GM19238 (cell line): ENCODE measurements around the gene STOX2.
"Not testable (repeated sequence)": the region's sequence is repeated elsewhere in the genome, so short reads cannot be mapped to it uniquely, and the experiment has no call there.

Experiments
- DNase-seq: peaks from one replicate; pipeline ENCODE4 v3.0.0; 2011; ENCODE audit warnings: low spot score; ENCODE audit not compliant: insufficient read length

STOX2 gene

DNA sequence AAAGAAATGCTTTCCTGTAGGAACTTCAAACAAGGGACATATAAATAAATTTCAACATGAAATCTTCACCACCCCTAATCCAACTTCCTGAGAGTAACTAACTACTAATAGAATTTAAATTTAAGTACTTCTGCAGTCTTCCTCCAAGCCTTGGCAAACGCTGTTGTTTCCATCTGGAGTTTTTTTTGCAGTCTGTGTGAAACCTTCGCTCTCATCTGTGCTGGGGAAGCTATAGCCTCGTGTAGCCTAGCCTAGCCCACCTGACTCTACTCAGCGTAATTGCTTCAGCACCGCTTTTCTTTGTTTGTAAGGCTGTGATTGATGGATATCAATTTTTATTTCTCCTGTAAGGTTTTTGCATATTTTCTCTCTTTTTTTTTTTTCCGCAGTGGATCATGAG is 30.9 kb downstream of the STOX2 start:
- DNase-seq = no peak

DNA sequence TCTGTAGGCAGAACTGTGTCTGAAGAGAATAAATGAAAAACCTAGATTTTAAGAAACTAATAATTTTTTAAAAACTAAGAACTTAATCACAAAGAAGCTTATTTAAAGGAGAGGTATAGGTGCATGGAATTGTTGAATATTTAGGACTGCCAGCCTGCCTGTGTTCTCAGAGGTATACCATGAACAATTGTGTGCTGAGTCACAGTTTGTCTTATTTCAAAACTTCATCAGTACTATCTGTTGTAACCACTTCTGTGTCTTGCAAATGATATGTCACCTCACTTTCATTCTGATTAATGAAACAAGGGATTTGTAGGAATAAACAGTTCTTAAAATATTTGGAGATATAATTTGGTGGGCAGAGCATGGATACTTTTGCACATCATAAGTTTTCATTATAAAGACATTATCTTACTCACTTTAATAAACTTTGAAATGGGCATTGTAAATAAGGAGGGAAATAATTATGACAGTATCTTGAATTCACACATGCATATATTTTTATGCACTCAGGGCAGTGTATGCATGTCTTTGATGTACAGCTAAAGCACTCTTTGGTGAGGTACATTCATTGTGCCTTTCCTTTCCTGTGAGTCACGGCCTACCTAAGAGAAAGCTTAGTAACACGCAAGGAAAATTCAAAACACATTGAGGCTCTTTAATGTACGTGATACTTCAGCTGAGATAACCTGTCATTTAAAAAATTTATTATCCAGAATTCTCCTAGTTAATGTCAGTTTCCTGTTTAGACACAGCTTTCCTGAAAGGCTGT is 31.7 kb downstream of the STOX2 start:
- DNase-seq = no peak

GRCh38 chr4:183940864-183941263 is 35.8 kb downstream of the STOX2 start:
- no peak for DNase-seq

DNA sequence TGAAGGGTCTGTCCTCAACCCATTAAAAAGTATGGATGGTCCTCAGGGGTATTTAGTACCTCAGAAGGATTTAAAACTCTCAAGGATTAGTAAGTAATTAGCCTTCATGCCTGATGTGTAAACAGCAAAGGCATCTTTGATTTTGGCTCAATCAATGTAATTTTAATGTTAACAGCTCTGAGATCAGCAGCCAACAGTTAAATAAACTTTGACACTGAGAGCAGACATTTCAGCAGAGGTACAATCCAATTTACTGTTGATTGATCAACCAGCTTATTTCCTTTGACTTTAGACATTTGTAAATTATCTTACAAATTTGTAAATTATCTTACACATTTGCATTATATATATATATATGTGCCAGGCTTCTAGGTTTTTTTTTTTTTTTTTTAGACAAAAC is 36.9 kb downstream of the STOX2 start:
- no peak for DNase-seq

- no peak for DNase-seq
Measured at GRCh38 chr4:183945741-183946140, 40.6 kb downstream of the STOX2 start.

DNA sequence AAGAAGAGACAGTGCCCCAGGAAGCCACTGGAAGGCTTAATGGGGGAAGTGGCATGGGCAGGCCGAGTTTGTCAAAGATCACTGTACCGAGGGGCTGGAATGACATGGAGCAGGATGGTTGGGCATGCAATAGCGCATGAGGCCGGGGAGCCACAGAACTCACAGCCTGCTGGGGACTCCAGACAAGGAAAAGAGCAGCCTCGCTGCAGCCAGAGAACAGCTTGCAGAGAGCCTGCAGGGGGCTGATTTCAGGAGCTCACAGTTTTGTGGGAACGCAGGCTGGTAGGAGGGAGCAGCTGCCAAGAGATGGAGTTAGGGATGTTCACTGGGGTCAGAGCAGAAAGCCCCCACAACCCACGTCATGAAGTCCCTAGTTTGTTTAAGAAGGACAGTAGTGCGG is 45.4 kb downstream of the STOX2 start:
- no peak for DNase-seq

DNA sequence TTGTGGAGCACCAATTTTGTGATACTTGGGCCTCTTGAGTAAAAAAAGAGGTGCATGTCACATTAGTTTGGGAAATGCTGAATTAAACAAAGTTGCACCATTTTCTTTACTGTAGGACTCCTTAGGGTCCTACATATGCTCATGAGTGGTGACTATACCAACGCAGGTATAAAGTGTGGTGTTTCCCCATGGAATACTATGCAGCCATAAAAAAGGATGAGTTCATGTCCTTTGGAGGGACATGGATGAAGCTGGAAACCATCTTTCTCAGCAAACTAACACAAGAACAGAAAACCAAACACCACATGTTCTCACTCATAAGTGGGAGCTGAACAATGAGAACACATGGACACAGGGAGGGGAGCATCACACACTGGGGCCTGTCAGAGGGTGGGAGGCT is 47.5 kb downstream of the STOX2 start:
- DNase-seq = not testable (repeated sequence)

- DNase-seq = no peak
Measured at GRCh38 chr4:183959319-183960045, 54.4 kb downstream of the STOX2 start.

- no peak for DNase-seq
Measured at GRCh38 chr4:183960046-183960420, 54.9 kb downstream of the STOX2 start.

- DNase-seq = no peak
Measured at GRCh38 chr4:183960962-183961541, 55.9 kb downstream of the STOX2 start.

DNA sequence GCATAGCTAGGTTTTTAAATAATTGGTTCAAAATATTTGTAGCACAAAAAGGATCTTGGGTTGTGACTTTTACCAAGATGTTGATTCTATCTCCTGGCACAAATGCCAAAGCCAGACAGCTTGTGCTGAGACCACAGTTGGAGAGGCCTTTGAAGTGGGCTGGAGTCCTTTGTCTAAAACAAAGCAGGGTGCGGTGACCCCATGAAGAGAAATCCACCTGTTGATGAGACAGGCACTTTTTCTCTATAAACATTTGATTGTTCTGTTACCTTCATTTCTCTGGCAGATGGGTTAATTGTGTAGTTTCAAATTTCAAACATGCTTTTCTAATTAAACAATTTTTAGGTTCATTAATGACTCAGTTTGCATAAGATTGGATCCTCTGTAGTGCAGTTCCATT is 56.7 kb downstream of the STOX2 start:
- no peak for DNase-seq

DNA sequence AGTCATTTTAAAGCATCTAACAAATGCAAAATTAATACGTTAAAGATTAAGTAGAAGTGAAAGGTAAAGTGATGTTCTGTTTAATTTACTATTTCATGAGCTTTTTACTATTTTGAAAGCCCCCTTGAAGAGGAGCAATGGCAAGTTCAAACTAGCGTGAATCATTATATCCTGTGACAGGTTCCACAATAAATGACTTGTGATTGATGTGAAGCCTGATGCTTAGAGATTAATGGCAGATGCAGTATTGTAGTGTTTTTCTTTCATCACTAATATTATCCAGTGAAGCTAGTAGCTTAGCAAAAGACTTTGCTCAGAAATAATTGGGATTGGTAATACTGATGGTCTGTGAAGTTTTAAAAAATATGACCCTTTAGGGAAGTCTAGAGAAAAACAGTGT is 57.3 kb downstream of the STOX2 start:
- no peak for DNase-seq

DNA sequence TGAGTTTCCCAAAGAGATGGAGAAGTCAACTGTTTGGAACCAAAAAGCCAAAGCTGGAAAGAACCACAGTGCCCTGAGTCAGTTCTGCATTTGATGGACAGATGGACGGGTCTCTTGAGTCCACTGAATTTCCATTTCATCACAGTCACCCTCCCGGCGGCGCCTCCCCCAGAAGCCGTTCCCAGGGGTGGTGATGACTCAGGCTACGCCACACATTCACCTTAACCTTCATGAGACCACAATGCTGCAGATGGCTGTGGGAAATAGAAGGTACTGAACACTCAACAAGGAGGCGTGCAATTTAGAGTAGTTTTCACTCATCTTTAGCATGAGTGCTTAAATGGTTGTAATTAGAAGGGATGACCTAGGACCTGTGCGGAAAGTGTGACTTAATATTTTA is 61.3 kb downstream of the STOX2 start:
- DNase-seq = no peak

DNA sequence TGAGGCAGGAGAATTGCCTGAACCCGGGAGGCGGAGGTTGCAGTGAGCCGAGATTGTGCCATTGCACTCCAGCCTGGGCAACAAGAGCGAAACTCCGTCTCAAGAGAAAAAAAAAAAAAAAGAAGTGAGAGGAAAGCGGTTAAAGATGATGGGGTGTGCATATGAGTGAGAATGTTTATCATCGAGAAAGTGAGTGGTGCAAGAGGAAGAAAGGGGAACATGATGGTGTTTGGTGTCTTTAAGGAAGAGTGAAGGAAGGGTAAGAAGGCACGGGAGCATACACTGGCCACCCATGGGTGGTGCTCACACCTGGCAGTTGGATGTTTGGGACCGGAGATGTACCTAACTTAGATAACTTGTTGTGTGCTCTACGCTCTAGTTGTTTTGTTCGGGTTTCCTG is 62.2 kb downstream of the STOX2 start:
- no peak for DNase-seq

- DNase-seq = no peak
Measured at GRCh38 chr4:183968502-183968901, 63.4 kb downstream of the STOX2 start.

GRCh38 chr4:183968931-183969330 is 63.8 kb downstream of the STOX2 start:
- DNase-seq = no peak

GRCh38 chr4:183969596-183969995 is 64.5 kb downstream of the STOX2 start:
- DNase-seq = no peak

DNA sequence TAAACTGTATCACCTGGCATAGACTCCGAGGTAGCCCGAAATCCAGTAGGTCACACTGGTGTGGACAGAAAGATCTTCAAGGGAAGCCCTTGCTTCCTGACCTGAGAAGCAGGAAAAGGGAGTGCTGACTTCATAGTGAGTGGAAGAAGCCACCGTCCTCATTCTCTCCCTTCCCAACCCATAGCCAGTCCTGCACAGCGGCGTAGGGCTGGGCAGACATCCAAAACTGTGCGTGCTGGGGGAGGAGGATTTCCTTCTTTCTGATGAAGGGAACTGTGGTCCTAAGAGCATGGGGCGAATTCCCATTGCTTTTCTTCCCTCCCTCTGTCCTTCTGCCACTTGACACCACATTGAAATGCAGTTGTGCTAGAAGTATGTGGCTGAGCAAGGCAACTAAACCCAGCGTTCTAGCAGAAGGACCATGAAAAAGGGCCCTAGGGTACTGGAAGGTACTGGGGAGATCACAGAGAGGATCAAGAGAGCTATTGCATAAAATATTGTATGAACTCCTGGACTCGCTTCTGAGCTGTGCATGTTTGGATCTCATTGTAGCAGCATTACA is 66.9 kb downstream of the STOX2 start:
- DNase-seq = no peak

DNA sequence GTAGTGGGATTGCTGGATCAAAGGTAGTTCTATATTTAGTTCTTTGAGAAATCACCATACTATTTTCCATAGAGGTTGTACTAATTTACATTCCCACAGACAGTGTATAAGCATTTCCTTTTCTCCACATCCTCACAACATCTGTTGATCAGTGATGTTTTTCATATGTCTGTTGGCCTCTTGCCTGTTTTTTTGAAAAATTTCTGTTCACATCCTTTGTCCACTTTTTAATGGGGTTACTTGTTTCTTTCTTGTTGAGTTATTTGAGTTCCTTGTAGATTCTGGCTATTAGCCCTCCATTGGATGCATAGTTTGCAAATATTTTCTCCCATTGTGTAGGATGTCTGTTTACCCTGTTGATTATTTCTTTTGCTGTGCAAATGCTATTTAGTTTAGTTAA is 72.6 kb downstream of the STOX2 start:
- DNase-seq = no peak

DNA sequence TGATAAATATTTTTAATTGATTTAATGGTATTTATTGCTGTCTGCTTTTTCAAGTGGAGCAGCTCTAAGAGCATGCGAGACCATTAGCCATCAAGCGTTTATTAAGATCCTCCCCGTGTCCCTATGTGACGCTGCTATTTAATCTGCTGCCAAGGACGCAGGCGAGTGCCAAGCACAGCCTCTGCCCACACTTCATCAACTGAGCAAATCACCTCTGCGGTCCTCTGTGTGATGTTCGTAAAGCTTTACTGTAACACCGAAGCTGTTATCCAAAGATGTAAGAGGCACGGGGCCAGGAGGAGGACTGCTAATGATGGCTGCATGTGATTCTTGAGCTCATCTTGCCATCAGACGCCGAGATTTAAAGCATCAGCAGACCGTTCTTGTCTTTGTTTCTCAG is 79.5 kb downstream of the STOX2 start:
- no peak for DNase-seq

- no peak for DNase-seq
Measured at GRCh38 chr4:183985786-183986185, 80.7 kb downstream of the STOX2 start.

GRCh38 chr4:183986291-183986970 is 81.3 kb downstream of the STOX2 start:
- no peak for DNase-seq
